ENCODE data around the gene NAA80. TPM values are rescaled to one million over a fixed set of nuclear protein-coding genes. Genes with fewer than 3 reads are reported as not detected.
A peak's percentile ranks its signal among the peaks of the same experiment; 100 is the strongest.

The NAA80 gene
- total and polyA plus RNA-seq, 2 of the 13 experiments (the other 11 are each of a cell fraction or from before 2014, with no cell fraction given), result 3.4 to 8.7 TPM

DNA sequence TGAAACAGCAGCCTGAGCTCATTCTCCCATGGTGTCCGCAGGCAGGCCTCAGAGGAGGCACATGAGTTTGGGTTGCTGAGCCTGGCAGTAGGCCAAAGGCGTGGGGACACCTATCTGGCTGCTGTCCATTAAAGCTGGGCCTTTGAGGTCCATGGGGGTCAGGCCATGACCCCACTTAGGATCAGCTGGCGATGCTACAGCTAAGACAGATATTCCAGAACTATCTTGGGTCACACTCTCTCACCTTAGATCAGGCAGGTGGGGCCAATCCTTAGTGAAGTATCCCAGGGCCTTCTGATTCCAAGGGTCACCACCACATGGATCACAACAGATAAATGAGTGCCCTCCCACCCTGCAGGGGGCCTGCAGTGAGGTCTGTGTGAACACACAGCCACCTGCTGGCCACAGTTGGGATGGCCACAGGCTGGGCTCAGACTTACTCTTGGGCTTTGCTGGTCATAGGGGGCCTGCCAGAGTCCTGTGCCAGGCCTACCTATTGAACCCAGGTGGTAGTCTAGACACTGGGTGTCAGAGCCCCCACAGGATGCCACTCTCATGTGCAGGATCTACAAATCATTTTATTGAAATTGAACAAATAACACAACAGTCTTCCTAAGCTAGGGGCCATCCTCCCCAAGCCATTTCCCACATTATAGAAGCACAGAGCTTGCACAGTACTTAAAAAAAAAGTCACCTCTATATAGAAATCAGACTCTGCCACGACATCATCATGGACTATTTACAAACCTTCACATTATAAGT, 25.3 kb upstream of the NAA80 start (continued):
- TF ChIP-seq EP300 (IDR thresholded peaks at IDR 0.05; ENCODE audit: low read depth in 2 of 2, low read length in 2 of 2), result no peak
- TF ChIP-seq EP300 (CRISPR knock-in tag; IDR thresholded peaks at IDR 0.05; ENCODE audit: borderline replicate concordance), result 0 out of 2 replicates have a peak, but pooled peaks have one; percentile 25
- peak; percentile 61; the same call in 1 of the 2 replicates for TF ChIP-seq NR2C2 (CRISPR knock-in tag; IDR thresholded peaks at IDR 0.05; ENCODE audit: borderline replicate concordance)
- TF ChIP-seq NR2F6 (IDR thresholded peaks at IDR 0.05), result peak; percentile 74
- peak; percentile 86 for TF ChIP-seq NR2F6 (CRISPR knock-in tag; IDR thresholded peaks at IDR 0.05)
- peak; percentile 39; the same call in 1 of the 2 replicates for TF ChIP-seq ERF (CRISPR knock-in tag; IDR thresholded peaks at IDR 0.05)
- TF ChIP-seq, protein P1, sequence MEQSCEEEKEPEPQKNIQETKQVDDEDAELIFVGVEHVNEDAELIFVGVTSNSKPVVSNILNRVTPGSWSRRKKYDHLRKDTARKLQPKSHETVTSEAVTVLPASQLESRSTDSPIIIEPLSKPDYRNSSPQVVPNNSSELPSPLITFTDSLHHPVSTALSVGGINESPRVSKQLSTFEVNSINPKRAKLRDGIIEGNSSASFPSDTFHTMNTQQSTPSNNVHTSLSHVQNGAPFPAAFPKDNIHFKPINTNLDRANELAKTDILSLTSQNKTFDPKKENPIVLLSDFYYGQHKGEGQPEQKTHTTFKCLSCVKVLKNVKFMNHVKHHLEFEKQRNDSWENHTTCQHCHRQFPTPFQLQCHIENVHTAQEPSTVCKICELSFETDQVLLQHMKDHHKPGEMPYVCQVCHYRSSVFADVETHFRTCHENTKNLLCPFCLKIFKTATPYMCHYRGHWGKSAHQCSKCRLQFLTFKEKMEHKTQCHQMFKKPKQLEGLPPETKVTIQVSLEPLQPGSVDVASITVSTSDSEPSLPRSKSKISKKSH (CRISPR knock-in tag; IDR thresholded peaks at IDR 0.05; ENCODE audit: borderline replicate concordance), result no peak
- no peak for TF ChIP-seq CAMTA2 (CRISPR knock-in tag; IDR thresholded peaks at IDR 0.05; ENCODE audit: borderline replicate concordance)
- peak; percentile 60; the same call in 1 of the 2 replicates for TF ChIP-seq DPF2 (CRISPR knock-in tag; IDR thresholded peaks at IDR 0.05; ENCODE audit: borderline replicate concordance, low read depth)
- TF ChIP-seq IRF2 (CRISPR knock-in tag; IDR thresholded peaks at IDR 0.05), result peak; percentile 68; the same call in 1 of the 2 replicates
- TF ChIP-seq, protein P2, sequence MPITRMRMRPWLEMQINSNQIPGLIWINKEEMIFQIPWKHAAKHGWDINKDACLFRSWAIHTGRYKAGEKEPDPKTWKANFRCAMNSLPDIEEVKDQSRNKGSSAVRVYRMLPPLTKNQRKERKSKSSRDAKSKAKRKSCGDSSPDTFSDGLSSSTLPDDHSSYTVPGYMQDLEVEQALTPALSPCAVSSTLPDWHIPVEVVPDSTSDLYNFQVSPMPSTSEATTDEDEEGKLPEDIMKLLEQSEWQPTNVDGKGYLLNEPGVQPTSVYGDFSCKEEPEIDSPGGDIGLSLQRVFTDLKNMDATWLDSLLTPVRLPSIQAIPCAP (CRISPR knock-in tag; IDR thresholded peaks at IDR 0.05; ENCODE audit: low read depth), result 0 out of 2 replicates have a peak, but pooled peaks have one; percentile 32
- TF ChIP-seq ZNF605 (CRISPR knock-in tag; IDR thresholded peaks at IDR 0.05), result no peak; the same call in 1 of the 2 replicates
- no peak for TF ChIP-seq TRIM24 (CRISPR knock-in tag; IDR thresholded peaks at IDR 0.05)
- TF ChIP-seq RCOR2 (CRISPR knock-in tag; IDR thresholded peaks at IDR 0.05), result 0 out of 2 replicates have a peak, but pooled peaks have one; percentile 32
- TF ChIP-seq BHLHE40 (IDR thresholded peaks at IDR 0.05; ENCODE audit: low read length), result no peak
- TF ChIP-seq PHF21A (CRISPR knock-in tag; IDR thresholded peaks at IDR 0.05), result peak; percentile 65; the same call in 1 of the 2 replicates
- TF ChIP-seq KLF16 (CRISPR knock-in tag; IDR thresholded peaks at IDR 0.05), result peak in 1 of 2 experiments; percentile 72; a peak in 2 of 4 replicates
- TF ChIP-seq SP1 (IDR thresholded peaks at IDR 0.05), result no peak
- peak; percentile 40; the same call in 1 of the 2 replicates for TF ChIP-seq SP1 (CRISPR knock-in tag; IDR thresholded peaks at IDR 0.05)
- TF ChIP-seq, protein P3, sequence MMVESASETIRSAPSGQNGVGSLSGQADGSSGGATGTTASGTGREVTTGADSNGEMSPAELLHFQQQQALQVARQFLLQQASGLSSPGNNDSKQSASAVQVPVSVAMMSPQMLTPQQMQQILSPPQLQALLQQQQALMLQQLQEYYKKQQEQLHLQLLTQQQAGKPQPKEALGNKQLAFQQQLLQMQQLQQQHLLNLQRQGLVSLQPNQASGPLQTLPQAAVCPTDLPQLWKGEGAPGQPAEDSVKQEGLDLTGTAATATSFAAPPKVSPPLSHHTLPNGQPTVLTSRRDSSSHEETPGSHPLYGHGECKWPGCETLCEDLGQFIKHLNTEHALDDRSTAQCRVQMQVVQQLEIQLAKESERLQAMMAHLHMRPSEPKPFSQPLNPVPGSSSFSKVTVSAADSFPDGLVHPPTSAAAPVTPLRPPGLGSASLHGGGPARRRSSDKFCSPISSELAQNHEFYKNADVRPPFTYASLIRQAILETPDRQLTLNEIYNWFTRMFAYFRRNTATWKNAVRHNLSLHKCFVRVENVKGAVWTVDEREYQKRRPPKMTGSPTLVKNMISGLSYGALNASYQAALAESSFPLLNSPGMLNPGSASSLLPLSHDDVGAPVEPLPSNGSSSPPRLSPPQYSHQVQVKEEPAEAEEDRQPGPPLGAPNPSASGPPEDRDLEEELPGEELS (CRISPR knock-in tag; IDR thresholded peaks at IDR 0.05), result 0 out of 2 replicates have a peak, but pooled peaks have one; percentile 35
- TF ChIP-seq ZBTB7B (CRISPR knock-in tag; IDR thresholded peaks at IDR 0.05), result peak; percentile 97
- TF ChIP-seq HES4 (CRISPR knock-in tag; IDR thresholded peaks at IDR 0.05; ENCODE audit: borderline replicate concordance), result no peak
- TF ChIP-seq, protein P4, sequence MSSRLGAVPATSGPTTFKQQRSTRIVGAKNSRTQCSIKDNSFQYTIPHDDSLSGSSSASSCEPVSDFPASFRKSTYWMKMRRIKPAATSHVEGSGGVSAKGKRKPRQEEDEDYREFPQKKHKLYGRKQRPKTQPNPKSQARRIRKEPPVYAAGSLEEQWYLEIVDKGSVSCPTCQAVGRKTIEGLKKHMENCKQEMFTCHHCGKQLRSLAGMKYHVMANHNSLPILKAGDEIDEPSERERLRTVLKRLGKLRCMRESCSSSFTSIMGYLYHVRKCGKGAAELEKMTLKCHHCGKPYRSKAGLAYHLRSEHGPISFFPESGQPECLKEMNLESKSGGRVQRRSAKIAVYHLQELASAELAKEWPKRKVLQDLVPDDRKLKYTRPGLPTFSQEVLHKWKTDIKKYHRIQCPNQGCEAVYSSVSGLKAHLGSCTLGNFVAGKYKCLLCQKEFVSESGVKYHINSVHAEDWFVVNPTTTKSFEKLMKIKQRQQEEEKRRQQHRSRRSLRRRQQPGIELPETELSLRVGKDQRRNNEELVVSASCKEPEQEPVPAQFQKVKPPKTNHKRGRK (CRISPR knock-in tag; IDR thresholded peaks at IDR 0.05), result no peak
- TF ChIP-seq ZBTB7A (CRISPR knock-in tag; IDR thresholded peaks at IDR 0.05), result peak; percentile 88
